GM21529 (cell line): ENCODE measurements around the gene WIZ.
"Not testable (repeated sequence)": the region's sequence is repeated elsewhere in the genome, so short reads cannot be mapped to it uniquely, and the experiment has no call there.

Experiments
- ATAC-seq: cut with Tn5 transposase; IDR thresholded peaks from one replicate; pipeline ENCODE4 v1.9.1; 2021; ENCODE audit not compliant: unreplicated experiment

WIZ gene

GRCh38 chr19:15449620-15450527 is at the start of gene WIZ:
TSS of gene WIZ (minus strand) at chr19:15449956. CDS start at chr19:15448307, 1,649 bp downstream.
- no peak for ATAC-seq

DNA sequence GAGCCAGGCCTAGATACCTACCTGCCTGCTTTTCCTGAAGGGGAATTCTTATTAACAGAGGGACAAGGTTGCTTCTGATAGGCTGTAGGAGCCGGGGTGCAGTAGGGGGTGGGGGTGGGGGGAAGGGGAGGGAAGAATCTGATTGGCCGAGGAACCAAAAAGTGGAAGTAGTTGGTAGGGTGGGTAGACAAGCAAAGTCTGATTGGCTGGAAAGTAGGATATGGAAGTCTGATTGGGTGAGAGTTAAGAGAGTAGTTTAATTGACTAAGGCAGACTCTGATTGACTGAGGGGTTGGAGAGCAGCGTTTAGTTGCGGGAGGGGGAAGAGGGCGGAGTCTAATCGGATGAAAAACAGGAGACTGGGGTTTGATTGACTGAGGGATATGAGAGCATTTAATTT is 49.2 kb upstream of the WIZ start:
- no peak for ATAC-seq

DNA sequence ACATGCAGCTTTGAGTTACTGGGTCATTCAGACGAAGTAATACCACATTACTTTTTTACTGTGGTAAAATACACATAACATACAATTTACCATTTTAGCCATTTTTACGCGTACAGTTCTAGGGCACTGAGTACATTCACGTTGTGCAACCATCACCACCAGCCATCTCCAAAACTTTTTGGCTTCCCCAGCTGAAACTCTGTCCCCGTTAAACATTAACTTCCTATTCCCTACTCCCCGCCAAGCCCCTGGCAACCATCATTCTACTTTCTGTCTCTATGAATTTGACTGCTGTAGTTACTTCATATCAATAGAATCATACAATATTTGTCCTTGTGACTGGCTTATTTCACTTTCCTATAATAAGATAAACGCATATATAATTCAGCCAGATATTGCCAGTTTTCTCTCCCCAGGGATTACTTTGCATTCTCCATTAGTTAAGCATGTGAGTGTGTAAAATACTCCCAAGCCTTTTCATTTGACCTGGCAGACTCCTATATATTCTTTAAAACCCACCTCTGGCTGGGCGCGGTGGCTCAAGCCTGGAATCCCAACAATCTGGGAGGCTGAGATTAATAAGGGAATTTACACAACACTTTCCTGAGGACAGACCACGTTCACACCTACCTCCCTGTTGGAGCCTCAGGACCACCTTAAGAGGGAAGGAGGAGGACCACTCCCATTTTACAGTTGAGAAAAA is 48.6 kb upstream of the WIZ start:
- no peak for ATAC-seq

- no peak for ATAC-seq
Observed at GRCh38 chr19:15495151-15495550, 45.4 kb upstream of the WIZ start.

DNA sequence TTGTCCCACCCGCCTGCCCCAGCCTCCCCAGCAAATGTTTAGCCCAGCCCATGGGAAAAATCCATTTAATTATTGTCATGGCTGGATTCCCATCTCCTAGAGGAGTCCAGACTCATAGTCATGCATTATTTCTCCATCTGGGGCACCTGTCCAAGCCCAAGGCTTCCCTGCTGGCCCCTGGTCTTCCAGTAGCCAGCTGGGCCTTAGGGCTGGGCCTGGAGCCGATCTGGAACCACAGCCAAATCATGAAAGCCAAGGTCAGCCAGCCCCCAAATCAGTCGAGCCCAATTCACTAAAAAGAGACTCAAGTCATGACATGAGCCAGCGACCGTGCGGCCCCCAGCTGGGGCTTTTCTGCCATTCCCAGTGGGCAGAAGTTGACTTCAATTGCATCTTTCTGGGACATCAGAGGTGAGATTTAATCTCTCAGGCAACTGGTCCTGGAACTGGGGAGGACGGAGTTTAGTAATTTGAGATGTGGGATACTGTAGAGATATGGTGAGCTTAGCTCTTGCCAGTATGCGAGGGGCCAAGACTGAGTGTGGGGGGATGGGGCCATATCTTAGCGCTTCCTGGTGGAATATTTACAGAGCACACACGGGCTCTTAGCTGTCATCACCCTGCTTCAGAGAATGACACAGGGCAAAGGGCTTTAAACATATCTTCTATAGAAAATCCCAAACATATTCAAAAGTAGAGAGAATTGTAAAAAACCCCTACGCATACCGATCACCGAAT is 38.9 kb upstream of the WIZ start:
- no peak for ATAC-seq

DNA sequence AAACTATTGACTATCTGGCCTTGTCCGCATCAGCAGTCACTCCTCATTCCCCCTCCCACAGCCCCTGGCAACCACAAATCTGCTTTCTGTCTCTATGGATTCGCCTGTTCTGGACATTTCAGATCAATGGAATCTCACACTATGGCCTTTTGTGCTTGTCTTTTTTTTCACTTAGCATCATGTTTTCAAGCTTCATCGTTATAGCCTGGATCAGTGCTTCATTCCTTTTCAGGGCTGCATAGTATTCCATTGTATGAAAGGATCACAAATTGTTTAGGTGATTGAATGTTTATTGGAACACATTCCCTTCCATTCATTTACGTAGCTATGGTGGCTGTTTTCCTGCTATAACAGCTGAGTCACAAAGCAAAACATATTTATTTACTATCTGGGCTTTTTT is 37.3 kb upstream of the WIZ start:
- no peak for ATAC-seq

- ATAC-seq = not testable (repeated sequence)
Observed at GRCh38 chr19:15485768-15486167, 36.0 kb upstream of the WIZ start.

DNA sequence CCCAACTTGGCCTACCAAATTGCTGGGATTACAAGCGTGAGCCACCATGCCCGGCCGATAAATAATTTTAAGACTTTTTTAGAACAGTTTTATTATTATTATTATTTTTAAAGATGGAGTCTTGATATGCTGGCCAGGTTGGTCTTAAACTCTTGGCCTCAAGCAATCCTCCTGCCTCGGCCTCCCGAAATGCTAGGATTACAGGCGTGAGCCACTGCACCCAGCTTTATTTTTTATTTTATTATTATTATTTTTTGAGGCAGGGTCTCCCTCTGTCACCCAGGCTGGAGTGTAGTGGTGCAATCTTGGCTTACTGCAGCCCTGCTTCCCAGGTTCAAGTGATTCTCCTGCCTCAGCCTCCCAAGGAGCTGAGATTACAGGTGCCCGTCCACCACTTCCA is 31.2 kb upstream of the WIZ start:
- not testable (repeated sequence) for ATAC-seq

- no peak for ATAC-seq
Observed at GRCh38 chr19:15479391-15480345, 29.9 kb upstream of the WIZ start, which contains the start of gene PGLYRP2. TSS of gene PGLYRP2 (minus strand) at chr19:15479501. CDS start at chr19:15479371, 130 bp downstream.

GRCh38 chr19:15476325-15476724 is 26.6 kb upstream of the WIZ start:
- no peak for ATAC-seq

- ATAC-seq = no peak
Observed at GRCh38 chr19:15475611-15476010, 25.9 kb upstream of the WIZ start.

- no peak for ATAC-seq
Observed at GRCh38 chr19:15475169-15475568, 25.4 kb upstream of the WIZ start.

DNA sequence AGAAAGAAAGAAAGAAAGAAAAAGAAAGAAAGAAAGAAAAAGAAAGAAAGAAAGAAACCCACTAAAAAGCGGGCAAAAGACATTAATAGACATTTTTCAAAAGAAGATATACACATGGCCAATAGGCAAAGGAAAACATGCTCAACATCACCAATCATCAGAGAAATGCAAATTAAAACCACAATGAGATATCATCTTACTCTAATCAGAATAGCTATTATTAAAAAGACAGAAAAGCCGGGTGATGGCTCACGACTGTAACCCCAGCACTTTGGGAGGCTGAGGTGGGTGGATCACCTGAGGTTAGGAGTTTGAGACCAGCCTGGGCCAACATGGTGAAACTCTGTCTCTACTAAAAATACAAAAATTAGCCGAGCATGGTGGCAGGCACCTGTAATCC is 24.1 kb upstream of the WIZ start:
- ATAC-seq = not testable (repeated sequence)

DNA sequence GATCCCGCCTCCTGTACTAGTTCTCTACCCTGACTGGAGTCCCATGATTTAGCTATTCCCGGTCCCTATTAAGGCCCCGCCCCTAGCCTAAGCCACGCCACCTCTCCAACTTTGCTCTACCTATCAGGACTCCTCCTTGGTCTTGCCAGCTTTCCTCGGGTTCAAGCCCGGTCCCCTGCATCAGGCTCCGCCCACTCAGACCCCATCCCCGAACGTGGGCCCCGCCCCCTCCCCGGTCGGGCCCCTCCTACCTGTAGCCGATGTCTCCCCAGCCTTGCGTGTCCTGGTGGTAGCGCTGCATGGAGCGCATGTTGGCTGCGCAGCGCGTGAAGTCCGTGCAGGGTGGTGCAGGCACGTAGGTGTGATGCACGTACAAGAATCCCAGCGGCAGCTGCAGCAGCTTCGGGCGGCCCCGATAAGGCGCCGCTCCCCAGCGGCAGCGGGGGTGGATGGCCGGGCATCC is 21.9 kb upstream of the WIZ start:
- ATAC-seq = no peak

DNA sequence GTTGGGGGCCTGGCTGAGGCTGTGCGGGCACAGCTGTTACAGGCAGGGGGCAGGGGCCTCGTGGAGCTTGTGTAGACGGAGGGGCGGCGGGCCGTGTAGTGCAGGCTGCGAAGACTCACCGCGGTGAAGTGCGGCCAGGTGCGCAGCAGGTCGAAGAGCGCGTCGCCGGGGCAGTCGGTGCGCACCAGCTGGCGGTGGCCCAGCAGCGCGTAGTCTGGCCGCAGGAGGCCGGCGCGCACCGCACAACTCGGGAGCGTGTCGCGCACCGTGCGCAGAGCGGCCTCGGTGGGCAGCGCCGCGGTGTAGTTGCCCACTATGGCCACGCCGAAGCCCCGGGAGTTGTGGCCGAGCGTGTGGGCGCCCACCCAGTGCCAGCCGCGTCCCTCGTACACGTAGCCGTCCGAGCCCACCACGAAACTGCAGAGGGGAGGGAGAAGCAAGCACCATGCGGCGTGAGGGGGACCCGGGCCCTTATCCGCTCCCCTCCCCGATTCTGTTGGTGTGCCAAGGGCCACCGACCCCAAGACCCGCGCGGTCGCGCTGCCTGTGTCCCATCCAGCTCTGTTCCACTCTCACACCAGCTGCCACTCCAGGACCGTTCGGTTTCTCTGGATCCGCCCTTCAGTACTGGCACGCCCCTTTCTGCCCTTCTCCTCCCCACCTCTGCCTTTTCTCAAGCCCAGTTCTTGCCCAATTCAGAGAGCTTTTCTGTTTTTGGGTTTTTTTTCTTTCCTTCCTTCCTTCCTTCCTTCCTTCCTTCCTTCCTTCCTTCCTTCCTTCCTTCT is 19.9 kb upstream of the WIZ start:
- no peak for ATAC-seq

- no peak for ATAC-seq
Observed at GRCh38 chr19:15468675-15469512, 19.1 kb upstream of the WIZ start.

GRCh38 chr19:15467734-15468214 is 18.0 kb upstream of the WIZ start:
- no peak for ATAC-seq
